SK-N-SH treated with all-trans-retinoic acid at 6 μM for 48 hours (cell line): ENCODE data around the gene IL11RA.
A peak's percentile ranks its signal among the peaks of the same experiment; 100 is the strongest.

Experiments
- ATAC-seq: fragments of 200-7000 bp; cut with Tn5 transposase; 3 replicates; pipeline ENCODE4 v1.9.1; 2020; ENCODE audit warnings: mild to moderate bottlenecking, moderate library complexity
- ARNTL ChIP-seq: fragments of 450-650 bp; formaldehyde crosslinking; IDR thresholded peaks from 2 replicates; pipeline ENCODE4 v1.5.0; 2020; ENCODE audit warnings: low read depth, mild to moderate bottlenecking, moderate library complexity, borderline replicate concordance
- BACH2 ChIP-seq: fragments of 250-450 bp; sonication (Bioruptor Pico); IDR thresholded peaks from 2 replicates; pipeline ENCODE4 v1.9.0; 2021; ENCODE audit warnings: mild to moderate bottlenecking, borderline replicate concordance
- CREB5 ChIP-seq: fragments of 250-450 bp; sonication (Bioruptor Pico); IDR thresholded peaks from 2 replicates; pipeline ENCODE4 v1.5.1; 2020; ENCODE audit warnings: low read depth, mild to moderate bottlenecking, moderate library complexity
- CSDC2 ChIP-seq: fragments of 250-450 bp; sonication (Bioruptor Pico); IDR thresholded peaks from 2 replicates; pipeline ENCODE4 v1.5.0; 2020; ENCODE audit warnings: mild to moderate bottlenecking, moderate library complexity
- CSRNP3 ChIP-seq: fragments of 250-450 bp; sonication (Bioruptor Pico); IDR thresholded peaks from 2 replicates; pipeline ENCODE4 v1.5.1; 2021; ENCODE audit warnings: mild to moderate bottlenecking, moderate library complexity
- ESRRG ChIP-seq: fragments of 250-450 bp; sonication (Bioruptor Pico); IDR thresholded peaks from 2 replicates; pipeline ENCODE4 v1.6.1; 2021; ENCODE audit warnings: mild to moderate bottlenecking
- GLIS3 ChIP-seq: fragments of 250-450 bp; sonication (Bioruptor Pico); IDR thresholded peaks from 2 replicates; pipeline ENCODE4 v1.5.0; 2020; ENCODE audit warnings: mild to moderate bottlenecking, moderate library complexity
- ISL1 ChIP-seq: fragments of 250-450 bp; sonication (Bioruptor Pico); IDR thresholded peaks from 2 replicates; pipeline ENCODE4 v2.1.2; 2022; ENCODE audit warnings: mild to moderate bottlenecking, moderate library complexity
- OSR1 ChIP-seq: fragments of 250-450 bp; sonication (Bioruptor Pico); IDR thresholded peaks from 2 replicates; pipeline ENCODE4 v1.8.0; 2022; ENCODE audit warnings: moderate library complexity, mild to moderate bottlenecking, inconsistent platforms
- PATZ1 ChIP-seq: fragments of 250-450 bp; sonication (Bioruptor Pico); IDR thresholded peaks from 2 replicates; pipeline ENCODE4 v1.8.0; 2020; ENCODE audit warnings: mild to moderate bottlenecking, moderate library complexity, borderline replicate concordance
- POU6F1 ChIP-seq: fragments of 250-450 bp; sonication (Bioruptor Pico); IDR thresholded peaks from 2 replicates; pipeline ENCODE4 v1.8.0; 2021; ENCODE audit warnings: low read depth, mild to moderate bottlenecking, moderate library complexity, borderline replicate concordance
- PPARA ChIP-seq: fragments of 250-450 bp; sonication (Bioruptor Pico); IDR thresholded peaks from 2 replicates; pipeline ENCODE4 v1.5.0; 2020; ENCODE audit warnings: mild to moderate bottlenecking, borderline replicate concordance
- RARB ChIP-seq: fragments of 250-450 bp; sonication (Bioruptor Pico); IDR thresholded peaks from 2 replicates; pipeline ENCODE4 v1.8.0; 2021; ENCODE audit warnings: mild to moderate bottlenecking, moderate library complexity
- SNAI2 ChIP-seq: fragments of 250-450 bp; sonication (Bioruptor Pico); IDR thresholded peaks from 2 replicates; pipeline ENCODE4 v1.5.0; 2020; ENCODE audit warnings: mild to moderate bottlenecking, moderate library complexity
- TCF4 ChIP-seq: fragments of 250-450 bp; sonication (Bioruptor Pico); IDR thresholded peaks from 2 replicates; pipeline ENCODE4 v1.8.0; 2021; ENCODE audit warnings: mild to moderate bottlenecking, moderate library complexity, borderline replicate concordance
- TOX ChIP-seq: fragments of 250-450 bp; sonication (Bioruptor Pico); IDR thresholded peaks from 2 replicates; pipeline ENCODE4 v1.8.0; 2021; ENCODE audit warnings: mild to moderate bottlenecking, moderate library complexity, borderline replicate concordance
- TSHZ2 ChIP-seq: fragments of 250-450 bp; sonication (Bioruptor Pico); IDR thresholded peaks from 2 replicates; pipeline ENCODE4 v1.5.0; 2020; ENCODE audit warnings: mild to moderate bottlenecking, moderate library complexity
- ZC3H10 ChIP-seq: fragments of 250-450 bp; sonication (Bioruptor Pico); IDR thresholded peaks from 2 replicates; pipeline ENCODE4 v1.5.1; 2021; ENCODE audit warnings: mild to moderate bottlenecking, moderate library complexity
- ZFP30 ChIP-seq: fragments of 450-650 bp; formaldehyde crosslinking; IDR thresholded peaks from 2 replicates; pipeline ENCODE4 v1.5.0; 2022; ENCODE audit warnings: mild to moderate bottlenecking, moderate library complexity
- ZNF565 ChIP-seq: fragments of 450-650 bp; formaldehyde crosslinking; conservative IDR thresholded peaks from 2 replicates; pipeline ENCODE4 v1.5.0; 2020; ENCODE audit warnings: low read depth, mild to moderate bottlenecking, moderate library complexity
- ZNF70 ChIP-seq: fragments of 450-650 bp; formaldehyde crosslinking; IDR thresholded peaks from 2 replicates; pipeline ENCODE4 v1.5.0; 2020; ENCODE audit warnings: mild to moderate bottlenecking, moderate library complexity
- ZNF8 ChIP-seq: fragments of 450-650 bp; formaldehyde crosslinking; IDR thresholded peaks from 2 replicates; pipeline ENCODE4 v1.5.0; 2020; ENCODE audit warnings: mild to moderate bottlenecking, moderate library complexity

Gene IL11RA

GRCh38 chr9:34610434-34611206 is 41.4 kb upstream of the IL11RA start:
- no peak for TF ChIP-seq SNAI2 (CRISPR knock-in tag)
- no peak for TF ChIP-seq BACH2 (CRISPR knock-in tag)
- TF ChIP-seq ARNTL (CRISPR knock-in tag): no peak
- no peak for TF ChIP-seq CREB5 (CRISPR knock-in tag)
- no peak for TF ChIP-seq TOX (CRISPR knock-in tag)
- TF ChIP-seq ISL1 (CRISPR knock-in tag): no peak
- no peak for TF ChIP-seq ZNF8 (CRISPR knock-in tag)
- TF ChIP-seq TSHZ2 (CRISPR knock-in tag): no peak
- TF ChIP-seq ZC3H10: no peak
- no peak for TF ChIP-seq ZNF70 (CRISPR knock-in tag)
- TF ChIP-seq TCF4 (CRISPR knock-in tag): no peak
- TF ChIP-seq CSRNP3 (CRISPR knock-in tag): no peak
- no peak for TF ChIP-seq ESRRG (CRISPR knock-in tag)
- TF ChIP-seq OSR1 (CRISPR knock-in tag): no peak
- no peak for TF ChIP-seq ZFP30 (CRISPR knock-in tag)
- TF ChIP-seq POU6F1 (CRISPR knock-in tag): no peak
- TF ChIP-seq PPARA (CRISPR knock-in tag): no peak
- no peak for TF ChIP-seq RARB (CRISPR knock-in tag)
- TF ChIP-seq ZNF565 (CRISPR knock-in tag): no peak
- TF ChIP-seq CSDC2 (CRISPR knock-in tag): no peak

GRCh38 chr9:34611251-34611810 is 40.7 kb upstream of the IL11RA start:
- peak; percentile 11 for ATAC-seq
- TF ChIP-seq POU6F1 (CRISPR knock-in tag): no peak
- no peak for TF ChIP-seq TOX (CRISPR knock-in tag)
- TF ChIP-seq ZNF565 (CRISPR knock-in tag): no peak
- no peak for TF ChIP-seq PATZ1 (CRISPR knock-in tag)
- no peak for TF ChIP-seq ZFP30 (CRISPR knock-in tag)
- TF ChIP-seq ZNF70 (CRISPR knock-in tag): no peak
- TF ChIP-seq CSDC2 (CRISPR knock-in tag): no peak
- TF ChIP-seq RARB (CRISPR knock-in tag): no peak
- no peak for TF ChIP-seq CSRNP3 (CRISPR knock-in tag)
- TF ChIP-seq ARNTL (CRISPR knock-in tag): no peak
- TF ChIP-seq GLIS3: no peak
- no peak for TF ChIP-seq OSR1 (CRISPR knock-in tag)
- no peak for TF ChIP-seq TCF4 (CRISPR knock-in tag)
- TF ChIP-seq ZNF8 (CRISPR knock-in tag): no peak
- no peak for TF ChIP-seq ZC3H10
- TF ChIP-seq CREB5 (CRISPR knock-in tag): no peak
- TF ChIP-seq ISL1 (CRISPR knock-in tag): no peak
- TF ChIP-seq PPARA (CRISPR knock-in tag): no peak
- no peak for TF ChIP-seq ESRRG (CRISPR knock-in tag)

More at GRCh38 chr9:34610434-34611206, 41.4 kb upstream of the IL11RA start:
- no peak for ATAC-seq
